IPS DF 6.9 (cell line): Measurements from ENCODE around the gene THRAP3.
"Not testable (repeated sequence)": the region's sequence is repeated elsewhere in the genome, so short reads cannot be mapped to it uniquely, and the experiment has no call there.

Source experiments
- DNase-seq: peaks from one replicate; pipeline ENCODE4 v3.0.0-alpha.2; 2013; ENCODE audit warnings: low read depth, low spot score
- H3K27ac ChIP-seq: one replicate; pipeline ENCODE4 v1.5.1; 2013; ENCODE audit warnings: low read length, control low read depth
- H3K27me3 ChIP-seq: 2 replicates; pipeline ENCODE4 v1.6.1; 2013; ENCODE audit warnings: mild to moderate bottlenecking, low read length; ENCODE audit not compliant: control insufficient read depth, insufficient read depth
- H3K36me3 ChIP-seq: 2 replicates; pipeline ENCODE4 v1.6.1; 2013; ENCODE audit warnings: low read length; ENCODE audit not compliant: control insufficient read depth, insufficient read depth
- H3K4me1 ChIP-seq: 2 replicates; pipeline ENCODE4 v1.6.1; 2013; ENCODE audit warnings: low read length; ENCODE audit not compliant: control insufficient read depth, insufficient read depth
- H3K4me3 ChIP-seq: 2 replicates; pipeline ENCODE4 v1.5.1; 2013; ENCODE audit warnings: mild to moderate bottlenecking, low read length
- H3K9me3 ChIP-seq: 2 replicates; pipeline ENCODE4 v1.6.1; 2013; ENCODE audit warnings: low read length, inconsistent platforms; ENCODE audit not compliant: control insufficient read depth, insufficient read depth
- WGBS: extraction: QIAGEN DNeasy Blood & Tissue Kit; methylation state at CpG from one replicate; pipeline ENCODE4 v1.1.7; 2013; ENCODE audit warnings: mixed read lengths, missing lambda C conversion rate; ENCODE audit not compliant: insufficient read length, insufficient coverage; 5-methylcytosine and 5-hydroxymethylcytosine counted together

THRAP3 gene

GRCh38 chr1:36183309-36183856 lies 40.9 kb upstream of the THRAP3 start:
- no peak for DNase-seq
- H3K27me3 ChIP-seq: no peaks in the 10 kb centered on the region
- peaks cover 3% of the 10 kb centered on the region for H3K4me1 ChIP-seq
- no peak overlapping the region for H3K27ac ChIP-seq
- H3K4me3 ChIP-seq: no peak overlapping the region
- H3K9me3 ChIP-seq: no peaks in the 10 kb centered on the region
- H3K36me3 ChIP-seq: peaks cover 9% of the 10 kb centered on the region; the same call in 1 of the 2 replicates
- no CpG with 5 or more reads among the region's 2 CpGs for WGBS

- DNase-seq: no peak
- Histone ChIP-seq H3K27ac (no peak overlapping the region), H3K4me3 (no peak overlapping the region), H3K4me1 (no peaks in the 10 kb centered on the region), H3K9me3 (no peaks in the 10 kb centered on the region), H3K27me3 (no peaks in the 10 kb centered on the region), H3K36me3 (no peaks in the 10 kb centered on the region)
- no CpG with 5 or more reads among the region's 9 CpGs for WGBS
Observed at GRCh38 chr1:36187800-36188593, 36.2 kb upstream of the THRAP3 start.

GRCh38 chr1:36196805-36197204 lies 27.4 kb upstream of the THRAP3 start:
- not testable (repeated sequence) for H3K4me3 ChIP-seq, H3K4me1 ChIP-seq, DNase-seq, H3K9me3 ChIP-seq, H3K27ac ChIP-seq, H3K36me3 ChIP-seq, H3K27me3 ChIP-seq
- no CpG with 5 or more reads among the region's 12 CpGs for WGBS

GRCh38 chr1:36198641-36199040 lies 25.6 kb upstream of the THRAP3 start:
- no CpG with 5 or more reads among the region's 5 CpGs for WGBS
- Histone ChIP-seq H3K36me3 (no peaks in the 10 kb centered on the region), H3K4me1 (no peaks in the 10 kb centered on the region), H3K4me3 (no peak overlapping the region), H3K27me3 (no peaks in the 10 kb centered on the region), H3K9me3 (no peaks in the 10 kb centered on the region), H3K27ac (no peak overlapping the region)
- DNase-seq: no peak

GRCh38 chr1:36199934-36200741 lies 24.1 kb upstream of the THRAP3 start:
- Histone ChIP-seq H3K36me3 (no peaks in the 10 kb centered on the region), H3K4me3 (no peak overlapping the region), H3K27ac (no peak overlapping the region), H3K9me3 (no peaks in the 10 kb centered on the region), H3K27me3 (no peaks in the 10 kb centered on the region), H3K4me1 (no peaks in the 10 kb centered on the region; the same call in 1 of the 2 replicates)
- DNase-seq: no peak
- no CpG with 5 or more reads among the region's 13 CpGs for WGBS

GRCh38 chr1:36203027-36203553 lies 21.2 kb upstream of the THRAP3 start:
- no peak overlapping the region for H3K27ac ChIP-seq
- no peak overlapping the region for H3K4me3 ChIP-seq
- WGBS: no CpG with 5 or more reads among the region's 3 CpGs
- H3K9me3 ChIP-seq: no peaks in the 10 kb centered on the region
- DNase-seq: no peak
- no peaks in the 10 kb centered on the region for H3K27me3 ChIP-seq
- no peaks in the 10 kb centered on the region for H3K36me3 ChIP-seq
- H3K4me1 ChIP-seq: no peaks in the 10 kb centered on the region; the same call in 1 of the 2 replicates

- H3K9me3 ChIP-seq: no peaks in the 10 kb centered on the region
- DNase-seq: no peak
- H3K36me3 ChIP-seq: no peaks in the 10 kb centered on the region
- H3K27ac ChIP-seq: no peak overlapping the region
- no CpG with 5 or more reads among the region's 10 CpGs for WGBS
- no peaks in the 10 kb centered on the region for H3K27me3 ChIP-seq
- H3K4me3 ChIP-seq: no peak overlapping the region
- H3K4me1 ChIP-seq: no peaks in the 10 kb centered on the region; the same call in 1 of the 2 replicates
Observed at GRCh38 chr1:36203554-36204346, 20.5 kb upstream of the THRAP3 start.

GRCh38 chr1:36204347-36204909 lies 19.8 kb upstream of the THRAP3 start:
- WGBS: no CpG with 5 or more reads among the region's 6 CpGs
- Histone ChIP-seq H3K27me3 (no peaks in the 10 kb centered on the region), H3K4me3 (no peak overlapping the region), H3K36me3 (no peaks in the 10 kb centered on the region), H3K27ac (no peak overlapping the region), H3K9me3 (no peaks in the 10 kb centered on the region), H3K4me1 (no peaks in the 10 kb centered on the region; the same call in 1 of the 2 replicates)
- DNase-seq: no peak

GRCh38 chr1:36206323-36206858 lies 17.9 kb upstream of the THRAP3 start:
- Histone ChIP-seq H3K27ac (no peak overlapping the region), H3K4me3 (no peak overlapping the region), H3K9me3 (no peaks in the 10 kb centered on the region), H3K36me3 (no peaks in the 10 kb centered on the region), H3K27me3 (no peaks in the 10 kb centered on the region), H3K4me1 (no peaks in the 10 kb centered on the region; the same call in 1 of the 2 replicates)
- no peak for DNase-seq
- no CpG with 5 or more reads among the region's 3 CpGs for WGBS
